HepG2 (cell line): ENCODE data around the gene LATS2. TPM values are rescaled to one million over a fixed set of nuclear protein-coding genes. Genes with fewer than 3 reads are reported as not detected.
A peak's percentile ranks its signal among the peaks of the same experiment; 100 is the strongest.

ENCODE experiments used
- ELF3 ChIP-seq: IDR thresholded peaks from 2 replicates; pipeline ENCODE4 v1.6.1; 2016; ENCODE audit warnings: missing genetic modification reagents, missing compliant biosample characterization
- IRF2 ChIP-seq: IDR thresholded peaks from 2 replicates; pipeline ENCODE4 v1.6.1; 2018; ENCODE audit warnings: missing genetic modification reagents, missing compliant biosample characterization
- MXI1 ChIP-seq: IDR thresholded peaks from 3 replicates; pipeline ENCODE4 v1.6.1; 2012; ENCODE audit warnings: low read depth, low read length, inconsistent platforms, borderline replicate concordance
- PRDM10 ChIP-seq: sonication (generic); formaldehyde crosslinking; IDR thresholded peaks from 2 replicates; pipeline ENCODE4 v1.4.0; 2020; ENCODE audit warnings: low read depth, missing genetic modification reagents
- RXRA ChIP-seq: sonication (generic); formaldehyde crosslinking; IDR thresholded peaks from 2 replicates; pipeline ENCODE4 v1.5.1; 2020; ENCODE audit warnings: missing genetic modification reagents
- SUZ12 ChIP-seq: fragments of 150-350 bp; IDR thresholded peaks from 2 replicates; pipeline ENCODE4 v1.6.1; 2014; ENCODE audit warnings: low read depth, low read length
- TBP ChIP-seq: sonication (generic); formaldehyde crosslinking; IDR thresholded peaks from 2 replicates; pipeline ENCODE4 v1.5.0; 2020; ENCODE audit warnings: missing genetic modification reagents
- TBX2 ChIP-seq: sonication (generic); formaldehyde crosslinking; IDR thresholded peaks from 2 replicates; pipeline ENCODE4 v1.5.0; 2020; ENCODE audit warnings: missing genetic modification reagents, mild to moderate bottlenecking, borderline replicate concordance
- THRA ChIP-seq: sonication (generic); formaldehyde crosslinking; IDR thresholded peaks from 2 replicates; pipeline ENCODE4 v1.4.0; 2020; ENCODE audit warnings: missing genetic modification reagents, borderline replicate concordance
- ZMYM4 ChIP-seq: sonication (generic); formaldehyde crosslinking; IDR thresholded peaks from 2 replicates; pipeline ENCODE4 v1.8.1; 2023; ENCODE audit warnings: mild to moderate bottlenecking, missing genetic modification reagents
- ZNF331 ChIP-seq: sonication (generic); formaldehyde crosslinking; IDR thresholded peaks from 2 replicates; pipeline ENCODE4 v1.4.0; 2020; ENCODE audit warnings: missing genetic modification reagents
- ZNF503 ChIP-seq: sonication (generic); formaldehyde crosslinking; IDR thresholded peaks from 2 replicates; pipeline ENCODE4 v1.4.0; 2020; ENCODE audit warnings: missing genetic modification reagents
- ZNF609 ChIP-seq: sonication (generic); formaldehyde crosslinking; IDR thresholded peaks from 2 replicates; pipeline ENCODE4 v1.4.0; 2020; ENCODE audit warnings: mild to moderate bottlenecking, missing genetic modification reagents, borderline replicate concordance
- ZNF766 ChIP-seq: sonication (generic); formaldehyde crosslinking; IDR thresholded peaks from 2 replicates; pipeline ENCODE4 v1.5.0; 2020; ENCODE audit warnings: missing genetic modification reagents, borderline replicate concordance
- ZNF776 ChIP-seq: sonication (generic); formaldehyde crosslinking; IDR thresholded peaks from 2 replicates; pipeline ENCODE4 v1.4.0; 2020; ENCODE audit warnings: mild to moderate bottlenecking, missing genetic modification reagents
- ZSCAN9 ChIP-seq: IDR thresholded peaks from 2 replicates; pipeline ENCODE4 v1.6.1; 2016; ENCODE audit warnings: borderline replicate concordance
- polyA plus RNA-seq, 8 experiments: library from polyadenylated mRNA; depleted of rRNA in 3 of 8; stranded (reverse) in 7 of 8; unstranded in 1 of 8; fragments of >200 nt; fragmentation: Illumina TruSeq in 4 of 8; extraction: Trizol in 4 of 8; gene quantifications; 2 replicates each; pipeline versions ENCODE4 v1.2.1 to v1.2.3, GENCODE V29; 2011 to 2016; ENCODE audit warnings: low read depth in 4 of 8, missing spikeins in 1 of 8, mixed read lengths in 1 of 8; ENCODE audit not compliant: insufficient read depth in 1 of 8
- total RNA-seq, 5 experiments: library from RNA; depleted of rRNA; stranded (reverse); fragments of >200 nt; fragmentation: Illumina TruSeq; extraction: Trizol; gene quantifications; 2 replicates each; pipeline ENCODE4 v1.2.3, GENCODE V29; 2016; ENCODE audit warnings: low read depth in 1 of 5

LATS2 gene
- total and polyA plus RNA-seq, 2 of the 13 experiments (the other 11 are each of a cell fraction or from before 2014, with no cell fraction given): 7.3 to 8.5 TPM

- TF ChIP-seq THRA (CRISPR knock-in tag) (peak; percentile 15; the same call in 1 of the 2 replicates), ELF3 (CRISPR knock-in tag) (peak; percentile 81), IRF2 (CRISPR knock-in tag) (peak; percentile 59; the same call in 1 of the 2 replicates), TBX2 (CRISPR knock-in tag) (peak; percentile 64), TBP (CRISPR knock-in tag) (no peak), MXI1 (no peak), ZNF503 (CRISPR knock-in tag) (peak; percentile 80), ZSCAN9 (CRISPR knock-in tag) (0 out of 2 replicates have a peak, but pooled peaks have one; percentile 25), RXRA (CRISPR knock-in tag) (peak; percentile 62; the same call in 1 of the 2 replicates), ZNF609 (CRISPR knock-in tag) (peak; percentile 65; the same call in 1 of the 2 replicates), PRDM10 (CRISPR knock-in tag) (peak; percentile 83), ZNF331 (CRISPR knock-in tag) (peak; percentile 78; the same call in 1 of the 2 replicates), ZNF776 (CRISPR knock-in tag) (no peak), SUZ12 (no peak), ZMYM4 (CRISPR knock-in tag) (peak; percentile 65; the same call in 1 of the 2 replicates), ZNF766 (CRISPR knock-in tag) (no peak)
These were observed 39.8 kb upstream of the LATS2 start (continued) for GRCh38 chr13:21100994-21101757.
